Stimulated activated CD8-positive, alpha-beta memory T cell treated with anti-CD3 and anti-CD28 coated beads, Interleukin-2, amount 100 ng/mL, for 48 hours (primary cell): ENCODE results near the gene CRB2.

Experiments used
- DNase-seq, 2 donors: peaks; one replicate each; pipeline ENCODE4 v3.0.0-alpha.2; 2020; ENCODE audit warnings: low read depth in 2 of 2

Gene CRB2

DNA sequence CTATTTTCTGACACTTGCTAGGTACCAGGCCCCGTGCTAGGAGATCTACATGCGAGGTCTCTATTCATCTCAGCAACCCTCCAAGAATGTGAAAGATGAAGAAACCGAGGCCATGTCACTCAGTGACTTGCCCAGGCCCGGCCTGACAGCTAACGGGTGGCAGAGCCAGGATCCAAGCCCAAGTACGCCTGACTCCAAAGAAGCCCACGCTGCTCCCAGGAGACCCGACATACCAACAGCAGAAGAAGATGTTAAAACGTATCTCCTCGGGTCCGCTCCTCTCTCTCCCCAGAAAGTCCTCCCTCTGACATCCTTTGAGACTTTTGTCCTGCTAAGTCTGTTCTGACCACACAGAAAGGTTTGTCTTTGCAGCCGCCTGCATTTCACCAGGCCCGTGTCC lies 65.2 kb downstream of the CRB2 start:
- DNase-seq, result no peak

DNA sequence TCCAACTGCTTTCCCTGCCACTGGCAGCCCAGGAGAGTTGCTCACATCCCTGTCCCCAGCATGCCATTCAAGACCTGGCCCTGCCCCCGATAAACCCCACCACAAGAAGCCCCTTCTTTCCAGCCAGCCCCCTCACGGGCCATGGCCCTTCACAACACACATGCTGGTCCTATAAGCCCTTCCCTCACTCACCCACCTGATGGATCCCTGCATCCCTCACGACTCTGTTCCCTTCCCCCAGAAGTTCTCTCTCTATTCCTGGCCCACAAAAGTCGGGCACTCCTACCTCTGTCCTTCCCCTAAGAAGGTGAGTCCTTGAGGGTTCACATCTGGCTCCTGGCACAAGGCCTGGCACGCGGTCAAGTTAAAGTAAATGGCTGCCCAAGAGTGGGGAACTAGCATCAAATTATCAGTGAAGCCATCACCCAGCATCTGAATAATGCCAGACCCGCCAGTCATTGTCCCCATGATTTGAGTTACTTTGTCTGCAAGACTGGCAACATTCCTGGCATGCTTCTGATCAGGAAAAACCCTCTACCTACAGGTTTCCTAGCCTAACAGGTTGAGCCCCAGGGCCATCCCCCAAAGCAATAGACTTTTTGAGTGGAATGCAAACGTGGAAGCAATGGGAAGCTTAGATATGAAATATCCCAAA lies 65.9 kb downstream of the CRB2 start:
- no peak for DNase-seq

DNA sequence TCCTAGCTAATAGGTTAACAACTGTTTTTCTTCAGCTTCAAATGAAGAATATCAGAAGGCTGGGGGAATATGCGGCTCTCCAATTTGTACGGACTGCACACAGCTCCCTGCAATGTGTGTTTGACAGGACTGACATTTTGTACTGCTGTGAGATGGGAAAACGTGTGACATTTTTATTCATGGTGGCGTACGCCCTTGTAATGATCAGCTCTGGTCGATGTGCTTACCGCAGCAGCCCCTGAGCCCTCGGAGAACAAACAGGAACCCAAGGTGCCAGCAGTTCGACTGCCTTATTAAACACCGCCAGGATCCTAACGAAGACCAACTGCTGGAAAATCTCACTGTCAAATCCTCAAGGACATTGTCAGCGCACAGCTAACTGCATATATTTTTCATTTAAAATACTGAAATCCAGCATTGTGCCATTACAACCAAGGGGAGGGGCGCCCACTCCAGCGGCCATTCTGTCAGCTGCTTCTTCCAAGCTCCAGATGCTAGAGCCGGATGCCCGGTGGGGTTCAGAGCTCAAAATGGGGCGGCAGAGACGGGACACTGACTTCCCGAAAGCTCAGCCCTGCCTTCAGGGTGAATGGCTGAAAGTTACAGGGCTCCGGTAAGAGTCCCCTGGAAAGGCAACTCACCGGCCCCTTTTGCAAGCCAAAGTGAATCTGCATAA lies 66.8 kb downstream of the CRB2 start:
- no peak for DNase-seq

DNA sequence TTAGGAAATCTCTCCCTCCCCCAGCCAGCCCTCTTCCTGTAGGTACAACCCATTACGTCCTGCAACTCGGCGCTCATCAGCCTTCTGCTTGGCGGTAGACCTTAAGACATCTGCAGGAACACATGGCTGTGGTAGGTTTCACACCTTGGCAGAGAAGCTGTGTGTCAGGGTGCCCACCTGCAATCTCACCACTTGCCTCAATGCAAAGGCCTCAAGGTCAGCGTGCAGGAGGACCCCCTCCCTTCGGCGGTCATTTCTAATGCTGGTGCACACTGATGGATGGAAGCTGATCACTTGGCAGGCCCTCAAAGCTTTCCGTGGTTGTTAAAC lies 67.3 kb downstream of the CRB2 start:
- no peak for DNase-seq

DNA sequence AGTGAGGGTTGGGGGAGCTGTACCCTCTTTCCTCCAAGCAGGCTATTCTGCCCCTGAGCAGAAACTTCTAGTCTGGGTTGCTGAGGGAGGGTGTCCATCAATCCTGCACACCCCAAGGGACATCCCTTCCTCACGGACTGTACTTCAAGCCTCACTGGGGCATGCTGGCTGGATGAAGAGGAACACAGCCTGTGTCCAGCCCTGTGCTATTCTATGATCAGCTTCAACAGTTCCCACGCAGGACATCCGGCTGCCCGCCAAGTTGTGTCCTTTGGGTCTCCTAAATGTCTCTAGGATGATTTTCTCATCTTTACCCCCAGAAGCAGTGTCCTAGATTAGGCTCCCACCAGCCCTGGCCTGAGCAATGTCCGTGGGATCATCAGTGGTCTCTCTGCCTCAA lies 68.1 kb downstream of the CRB2 start:
- no peak for DNase-seq

DNA sequence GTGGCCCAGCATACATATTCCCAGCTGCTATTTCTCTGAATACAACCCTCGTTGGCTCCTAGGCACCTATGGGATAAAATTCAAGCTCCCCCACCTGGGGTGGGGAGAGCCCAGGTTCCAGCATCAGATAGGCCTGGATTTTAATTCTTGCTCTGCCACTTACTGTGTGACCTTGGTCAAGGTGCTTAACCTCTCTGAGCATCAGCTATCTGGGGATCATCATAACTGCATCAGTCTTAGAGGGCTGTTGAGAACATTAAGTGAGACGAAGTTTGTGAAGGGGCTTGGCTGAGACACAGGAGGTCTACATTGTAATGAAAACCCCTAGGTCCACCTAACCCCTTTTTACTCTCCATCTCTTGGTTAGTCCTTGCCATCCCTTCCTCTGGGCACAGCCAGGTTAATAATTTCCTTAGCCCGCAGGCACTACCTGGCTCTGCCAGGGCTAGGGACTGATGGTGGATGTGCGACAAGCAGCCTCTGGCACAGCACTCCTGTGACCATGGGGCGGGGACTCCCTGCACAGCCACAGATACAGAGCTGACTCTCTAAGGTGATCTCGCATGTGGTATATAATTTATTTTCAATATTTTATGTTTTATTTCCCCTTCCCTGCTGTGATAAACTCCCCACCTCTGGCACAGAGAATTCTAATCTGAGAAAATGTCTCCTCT lies 68.7 kb downstream of the CRB2 start:
- DNase-seq, result no peak

DNA sequence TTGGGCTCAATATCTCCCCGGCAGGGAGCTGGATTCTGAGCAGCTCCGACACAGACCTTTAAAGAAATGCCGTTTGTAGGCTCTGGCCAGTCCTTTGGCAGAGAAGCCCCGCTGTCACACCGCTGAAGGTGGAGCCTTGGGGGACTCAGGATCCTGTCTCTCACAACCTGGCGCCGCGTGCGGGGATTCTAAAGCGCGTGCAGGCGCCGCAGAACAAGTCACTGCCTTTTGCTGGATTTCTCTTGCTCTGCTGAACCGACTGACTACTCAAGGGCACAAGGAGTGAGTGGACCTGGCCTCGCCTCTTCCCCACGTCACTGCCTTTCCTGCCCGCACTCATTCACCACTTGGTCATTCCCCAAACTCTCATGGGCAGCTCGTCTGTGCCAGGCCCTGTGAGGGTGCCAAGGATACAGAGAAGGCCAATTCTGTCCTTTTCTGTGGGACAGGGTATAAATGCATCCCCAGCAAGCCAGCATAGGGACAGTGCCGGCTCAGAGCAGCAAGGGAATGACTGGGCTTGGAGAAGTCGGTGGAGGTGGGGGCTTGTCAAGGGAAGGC lies 69.3 kb downstream of the CRB2 start:
- no peak for DNase-seq

DNA sequence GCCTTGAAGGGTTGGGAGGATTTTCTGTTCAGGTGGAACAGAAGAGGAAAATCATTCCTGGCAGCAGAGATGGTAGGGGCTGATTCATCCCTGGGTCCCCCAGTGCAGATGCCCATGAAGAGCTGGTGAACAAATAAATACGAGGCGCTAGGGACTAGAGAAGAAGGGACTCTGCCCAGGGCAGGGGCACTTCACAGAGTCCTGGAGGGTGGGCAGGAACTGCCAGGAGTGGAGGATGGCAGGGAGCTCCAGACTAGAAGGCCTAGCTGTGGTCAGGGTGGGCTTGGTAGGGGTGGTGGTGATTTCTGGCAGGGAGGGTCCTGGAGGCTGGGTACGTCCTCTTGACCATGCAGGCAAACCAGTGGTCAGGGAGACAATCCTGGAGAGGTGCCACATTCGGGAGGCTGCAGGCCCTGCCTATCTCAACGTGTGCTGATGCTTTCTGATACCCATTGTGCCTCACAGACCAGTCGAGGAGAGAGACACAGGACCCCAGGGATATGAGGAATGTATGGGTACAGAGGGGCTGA lies 69.9 kb downstream of the CRB2 start:
- DNase-seq, result no peak

DNA sequence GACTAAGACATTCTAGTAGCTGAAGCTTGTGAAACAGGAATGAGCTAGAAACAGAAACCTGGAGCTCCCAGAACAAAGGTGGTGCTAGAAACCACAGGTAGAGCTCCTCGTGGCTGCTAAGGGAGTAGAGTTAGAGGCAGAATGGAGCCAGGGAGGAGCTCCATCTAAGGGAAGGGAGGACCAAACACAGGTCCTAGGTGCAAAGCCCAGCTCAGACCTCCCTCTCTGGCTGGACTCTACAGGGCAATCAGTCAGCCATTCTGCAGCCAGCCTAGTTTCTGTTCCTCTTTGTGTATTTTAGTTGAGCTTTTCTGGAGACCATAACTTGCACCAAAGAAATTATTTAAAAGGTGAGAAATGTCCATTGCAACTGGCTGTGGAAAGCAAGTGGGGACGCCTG lies 70.4 kb downstream of the CRB2 start:
- no peak for DNase-seq
